Peyer's patch (tissue), 4 donors: ENCODE measurements around the gene ANO2.

Experiments
- CTCF ChIP-seq, 6 experiments: fragments of 450-650 bp in 4 of 6; fragments of 200-600 bp in 2 of 6; sonication (generic) in 1 of 6; IDR thresholded peaks; one replicate each; pipeline ENCODE4 v1.5.1; 2017 to 2019; ENCODE audit warnings: antibody characterized with exemption in 6 of 6, mild to moderate bottlenecking in 3 of 6, moderate library complexity in 1 of 6
- POLR2A ChIP-seq, 2 donors: fragments of 450-650 bp; IDR thresholded peaks; one replicate each; pipeline ENCODE4 v1.5.1; 2017; ENCODE audit warnings: antibody characterized with exemption in 2 of 2, mild to moderate bottlenecking in 2 of 2, moderate library complexity in 2 of 2

- TF ChIP-seq CTCF (IDR thresholded peaks at IDR 0.05) (no peak), POLR2A (IDR thresholded peaks at IDR 0.05) (no peak)
Measured at GRCh38 chr12:5520037-5520436, 425.0 kb downstream of the ANO2 start.
